T47D (cell line): ENCODE data around the gene SYT2.
A peak's percentile ranks its signal among the peaks of the same experiment; 100 is the strongest.

Experiments used
- DNase-seq, 2 experiments: peaks; one replicate each; pipeline versions ENCODE4 v3.0.0 to v3.0.0-alpha.2; 2011 to 2012; ENCODE audit warnings: low read depth in 1 of 2, low spot score in 1 of 2
- JUND ChIP-seq: IDR thresholded peaks from 2 replicates; pipeline ENCODE4 v1.6.1; 2012; ENCODE audit warnings: low read depth
- in situ Hi-C: cut with HindIII; loops from 2 replicates; pipeline ENCODE4 v1.10.0; 2016; ENCODE audit warnings: low sequenced_read_pairs, low pct_unique_long_range_greater_than_20kb

Gene SYT2

DNA sequence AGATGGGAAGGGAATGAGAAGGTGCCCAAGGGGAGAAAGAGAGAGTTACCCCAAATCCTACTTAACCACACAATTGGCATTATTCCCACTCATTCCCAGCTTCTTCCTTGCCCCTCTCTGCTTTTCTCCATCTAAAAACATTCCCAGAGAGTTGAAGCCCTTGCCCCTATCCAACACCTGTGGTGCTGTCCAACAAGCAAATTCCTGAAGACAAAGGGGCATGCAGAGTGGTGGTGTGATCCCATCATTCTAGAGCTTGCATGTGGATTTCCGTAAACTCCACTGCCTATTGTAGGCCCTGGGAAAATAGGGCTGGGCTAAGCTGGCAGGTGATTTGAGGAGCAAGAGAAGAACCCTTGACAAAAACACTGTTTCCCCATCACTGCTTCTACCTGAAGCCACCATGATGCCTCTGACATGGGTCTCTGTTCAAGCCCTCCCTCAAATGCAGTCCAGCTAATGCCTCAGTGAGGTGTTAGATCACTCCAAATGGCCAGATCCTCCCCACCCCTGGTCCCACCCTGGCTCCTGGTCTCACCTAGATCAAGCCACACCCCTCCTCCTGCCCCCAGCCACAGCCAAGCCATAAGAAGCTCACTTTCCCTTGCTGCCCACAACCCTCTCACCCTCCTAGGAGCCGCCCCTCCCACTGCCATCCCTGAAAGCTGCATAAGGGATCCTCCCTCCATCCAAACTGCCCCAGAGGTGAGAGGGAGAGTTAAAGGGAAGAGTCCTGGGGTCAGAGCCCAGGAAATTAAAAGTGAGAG lies 29.5 kb downstream of the SYT2 start:
- no peak for TF ChIP-seq JUND
- in situ Hi-C loops: no loop called here
- DNase-seq: peak in 1 of 2 experiments; percentile 61

GRCh38 chr1:202679406-202680177 lies 30.7 kb downstream of the SYT2 start:
- no peak for TF ChIP-seq JUND
- DNase-seq: no peak
- in situ Hi-C loops: no loop called here

- in situ Hi-C loops: no loop called here
- DNase-seq: no peak
- no peak for TF ChIP-seq JUND
Observed at GRCh38 chr1:202677433-202677832, 32.8 kb downstream of the SYT2 start.

DNA sequence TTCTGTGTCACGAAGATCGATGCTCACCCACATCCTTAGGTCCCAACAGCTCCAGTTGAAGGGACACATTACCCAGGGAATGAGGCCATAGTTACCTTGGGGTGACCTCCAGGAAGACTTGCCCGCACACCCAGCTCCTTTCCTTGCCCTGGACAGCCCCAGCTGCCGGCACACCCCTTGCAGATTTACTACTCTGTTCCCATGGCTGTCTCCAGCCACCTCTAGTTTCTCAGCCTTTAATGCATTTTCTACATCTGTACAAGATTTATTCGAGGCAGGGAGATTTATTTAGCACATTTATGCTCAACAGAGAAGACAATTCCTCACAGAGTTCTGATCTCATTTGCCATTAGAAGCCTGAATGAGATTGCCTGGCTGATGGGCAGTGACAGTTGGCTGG lies 36.7 kb downstream of the SYT2 start:
- no peak for DNase-seq
- TF ChIP-seq JUND: no peak
- in situ Hi-C loops: no loop called here

DNA sequence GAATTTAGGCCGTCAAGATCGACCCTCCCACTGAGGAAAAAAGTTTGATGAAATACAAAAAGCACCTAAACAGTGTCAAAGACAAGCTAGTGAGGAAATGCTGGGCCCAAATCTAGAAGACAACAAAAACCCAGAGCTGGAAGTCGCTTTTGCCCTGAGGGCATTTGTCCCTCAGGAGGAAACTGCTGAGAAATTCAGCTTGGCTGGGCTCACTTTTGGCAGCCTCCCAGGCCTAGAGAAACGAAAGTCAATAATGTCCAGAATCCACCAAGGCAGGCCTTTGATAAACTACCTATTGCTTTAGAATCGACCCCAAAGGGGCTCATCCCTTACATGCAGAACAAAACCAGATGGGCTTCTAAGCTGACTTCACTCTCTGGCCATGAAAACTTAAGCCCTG lies 38.9 kb downstream of the SYT2 start:
- in situ Hi-C loops: no loop called here
- TF ChIP-seq JUND: no peak
- DNase-seq: peak in 1 of 2 experiments; percentile 66

GRCh38 chr1:202665417-202665816 lies 44.8 kb downstream of the SYT2 start:
- in situ Hi-C loops: no loop called here
- DNase-seq: no peak
- no peak for TF ChIP-seq JUND

DNA sequence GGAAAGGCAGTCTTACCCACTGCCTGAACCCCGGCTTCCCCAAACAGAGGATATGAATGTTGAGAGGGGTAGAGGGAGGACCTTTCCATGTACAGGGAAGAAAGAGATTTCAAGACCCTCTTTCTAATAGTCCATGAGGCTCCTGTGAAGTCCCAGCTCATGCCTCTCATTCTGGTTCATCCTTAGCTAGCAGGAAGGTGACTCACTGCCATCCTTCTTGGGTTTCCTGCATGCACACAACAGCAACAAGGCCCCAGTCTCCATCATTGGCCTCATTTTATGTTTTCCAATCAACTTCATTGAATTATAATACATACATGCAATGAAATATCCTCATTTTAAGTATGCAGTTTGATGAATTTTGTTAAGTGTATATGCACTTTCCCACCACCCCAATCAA lies 46.2 kb downstream of the SYT2 start:
- no peak for DNase-seq
- no peak for TF ChIP-seq JUND
- in situ Hi-C loops: no loop called here

GRCh38 chr1:202663131-202663530 lies 47.1 kb downstream of the SYT2 start:
- DNase-seq: no peak
- TF ChIP-seq JUND: no peak
- in situ Hi-C loops: no loop called here

- no peak for DNase-seq
- TF ChIP-seq JUND: no peak
- in situ Hi-C loops: no loop called here
Observed at GRCh38 chr1:202662081-202662480, 48.2 kb downstream of the SYT2 start.

GRCh38 chr1:202661136-202661845 lies 49.0 kb downstream of the SYT2 start:
- DNase-seq: no peak
- TF ChIP-seq JUND: no peak
- in situ Hi-C loops: no loop called here

DNA sequence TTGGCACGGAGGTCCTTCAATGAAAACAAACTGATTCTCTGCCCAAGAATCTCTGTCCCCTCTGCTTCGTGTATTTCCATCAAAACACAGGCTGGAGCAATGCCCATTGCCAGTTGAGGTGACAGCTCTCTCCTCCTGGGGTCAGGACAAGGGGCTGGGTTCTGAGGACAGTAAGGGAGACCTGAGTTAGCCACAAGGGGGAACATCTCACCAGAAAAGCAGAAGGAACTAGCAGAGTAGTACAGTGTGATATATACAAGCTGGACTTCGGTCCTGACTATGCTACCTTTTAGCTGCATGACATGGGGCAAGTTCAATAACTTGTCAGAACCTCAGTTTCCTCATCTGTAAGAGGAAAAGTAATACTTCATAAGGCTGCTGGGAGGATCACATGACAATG lies 50.3 kb downstream of the SYT2 start:
- no peak for TF ChIP-seq JUND
- in situ Hi-C loops: no loop called here
- DNase-seq: peak in 1 of 2 experiments; percentile 23

DNA sequence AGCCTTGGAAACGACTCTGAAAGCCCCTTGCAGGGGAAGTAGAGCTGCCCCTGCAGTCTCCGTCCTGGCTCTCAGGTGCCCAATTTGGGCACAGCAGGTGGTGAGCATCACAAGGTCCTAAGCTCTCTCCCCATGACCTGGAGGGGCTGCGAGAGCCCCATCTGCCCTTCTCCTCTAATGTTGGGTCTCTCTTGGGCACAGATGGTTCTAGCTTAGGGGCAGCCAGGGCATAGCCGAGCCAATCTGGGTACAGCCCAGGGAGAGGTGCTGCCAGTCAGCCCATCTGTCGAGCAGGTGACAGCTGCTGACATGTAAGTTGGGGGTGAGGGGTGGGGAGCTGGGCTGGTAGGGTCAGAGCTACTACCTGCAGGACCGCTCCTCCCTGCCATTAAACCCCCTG lies 50.7 kb downstream of the SYT2 start:
- no peak for TF ChIP-seq JUND
- no peak for DNase-seq
- in situ Hi-C loops: no loop called here

- DNase-seq: no peak
- TF ChIP-seq JUND: no peak
- in situ Hi-C loops: no loop called here
Observed at GRCh38 chr1:202658769-202659168, 51.5 kb downstream of the SYT2 start.
